HepG2 (cell line): ENCODE results near the gene MYO1E. TPM values are rescaled to one million over a fixed set of nuclear protein-coding genes. Genes with fewer than 3 reads are reported as not detected.
A peak's percentile ranks its signal among the peaks of the same experiment; 100 is the strongest.

ENCODE experiments used
- AFF4 ChIP-seq: sonication (generic); formaldehyde crosslinking; IDR thresholded peaks from 2 replicates; pipeline ENCODE4 v1.4.0; 2020; ENCODE audit warnings: missing genetic modification reagents
- GRHL1 ChIP-seq: sonication (generic); formaldehyde crosslinking; conservative IDR thresholded peaks from 2 replicates; pipeline ENCODE4 v1.8.0; 2022; ENCODE audit warnings: missing genetic modification reagents
- KDM2A ChIP-seq: sonication (generic); formaldehyde crosslinking; IDR thresholded peaks from 2 replicates; pipeline ENCODE4 v1.4.0; 2020; ENCODE audit warnings: low read depth, missing genetic modification reagents, borderline replicate concordance
- SOX6 ChIP-seq, 2 experiments: fragments of 450-650 bp in 1 of 2; sonication (generic) in 1 of 2; formaldehyde crosslinking in 1 of 2; IDR thresholded peaks; 2 replicates each; pipeline versions ENCODE4 v1.4.0 to v1.6.1; 2017 to 2020; ENCODE audit warnings: antibody characterized with exemption in 1 of 2, mild to moderate bottlenecking in 1 of 2, missing genetic modification reagents in 1 of 2
- ZFP91 ChIP-seq: sonication (generic); formaldehyde crosslinking; IDR thresholded peaks from 2 replicates; pipeline ENCODE4 v1.9.0; 2022; ENCODE audit warnings: missing genetic modification reagents, mild to moderate bottlenecking, borderline replicate concordance
- ZMYM3 ChIP-seq: sonication (generic); formaldehyde crosslinking; IDR thresholded peaks from 2 replicates; pipeline ENCODE4 v1.5.1; 2020; ENCODE audit warnings: mild to moderate bottlenecking, missing genetic modification reagents
- ZNF318 ChIP-seq: sonication (generic); formaldehyde crosslinking; IDR thresholded peaks from 2 replicates; pipeline ENCODE4 v1.4.0; 2020; ENCODE audit warnings: mild to moderate bottlenecking, missing genetic modification reagents
- ZNF790 ChIP-seq: sonication (generic); formaldehyde crosslinking; IDR thresholded peaks from 2 replicates; pipeline ENCODE4 v1.8.0; 2022; ENCODE audit warnings: missing genetic modification reagents, mild to moderate bottlenecking, borderline replicate concordance
- polyA plus RNA-seq, 8 experiments: library from polyadenylated mRNA; depleted of rRNA in 3 of 8; stranded (reverse) in 7 of 8; unstranded in 1 of 8; fragments of >200 nt; fragmentation: Illumina TruSeq in 4 of 8; extraction: Trizol in 4 of 8; gene quantifications; 2 replicates each; pipeline versions ENCODE4 v1.2.1 to v1.2.3, GENCODE V29; 2011 to 2016; ENCODE audit warnings: low read depth in 4 of 8, missing spikeins in 1 of 8, mixed read lengths in 1 of 8; ENCODE audit not compliant: insufficient read depth in 1 of 8
- total RNA-seq, 5 experiments: library from RNA; depleted of rRNA; stranded (reverse); fragments of >200 nt; fragmentation: Illumina TruSeq; extraction: Trizol; gene quantifications; 2 replicates each; pipeline ENCODE4 v1.2.3, GENCODE V29; 2016; ENCODE audit warnings: low read depth in 1 of 5
- TF ChIP-seq, protein P1 (sequence below): sonication (generic); formaldehyde crosslinking; conservative IDR thresholded peaks from 2 replicates; pipeline ENCODE4 v1.8.1; 2023; ENCODE audit warnings: missing genetic modification reagents

The MYO1E gene
- total and polyA plus RNA-seq, 2 of the 13 experiments (the other 11 are each of a cell fraction or from before 2014, with no cell fraction given), result 15.7 to 25.1 TPM

DNA sequence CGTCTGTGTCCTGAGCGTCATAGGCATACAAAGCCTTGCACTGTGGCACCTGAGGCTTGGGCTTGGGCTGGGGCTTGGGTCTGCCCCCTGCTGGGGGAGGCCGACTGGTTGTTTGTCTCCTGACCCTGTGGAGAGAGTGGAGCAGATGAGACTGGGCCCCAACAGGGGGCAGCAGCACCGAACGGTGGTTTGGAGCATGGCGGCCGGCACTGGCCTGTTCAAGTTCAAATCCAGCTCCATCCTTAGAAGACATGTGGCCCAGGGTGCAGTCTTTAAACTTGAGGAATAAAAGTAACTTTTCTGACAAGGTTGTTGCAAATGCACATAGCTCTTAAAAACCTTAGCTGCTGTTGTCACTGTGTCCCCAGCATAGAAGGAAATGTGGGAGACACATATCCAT, 234.4 kb downstream of the MYO1E start (continued):
- TF ChIP-seq AFF4, result no peak
- no peak for TF ChIP-seq ZNF790 (CRISPR knock-in tag)
- TF ChIP-seq ZFP91 (CRISPR knock-in tag), result peak; percentile 28; the same call in 1 of the 2 replicates
- TF ChIP-seq ZNF318 (CRISPR knock-in tag), result no peak
- no peak for TF ChIP-seq SOX6 (IDR thresholded peaks at IDR 0.05)
- no peak for TF ChIP-seq SOX6 (CRISPR knock-in tag; IDR thresholded peaks at IDR 0.05)
- TF ChIP-seq GRHL1 (CRISPR knock-in tag), result no peak
- peak; percentile 47; the same call in 1 of the 2 replicates for TF ChIP-seq KDM2A
- TF ChIP-seq, protein P1, sequence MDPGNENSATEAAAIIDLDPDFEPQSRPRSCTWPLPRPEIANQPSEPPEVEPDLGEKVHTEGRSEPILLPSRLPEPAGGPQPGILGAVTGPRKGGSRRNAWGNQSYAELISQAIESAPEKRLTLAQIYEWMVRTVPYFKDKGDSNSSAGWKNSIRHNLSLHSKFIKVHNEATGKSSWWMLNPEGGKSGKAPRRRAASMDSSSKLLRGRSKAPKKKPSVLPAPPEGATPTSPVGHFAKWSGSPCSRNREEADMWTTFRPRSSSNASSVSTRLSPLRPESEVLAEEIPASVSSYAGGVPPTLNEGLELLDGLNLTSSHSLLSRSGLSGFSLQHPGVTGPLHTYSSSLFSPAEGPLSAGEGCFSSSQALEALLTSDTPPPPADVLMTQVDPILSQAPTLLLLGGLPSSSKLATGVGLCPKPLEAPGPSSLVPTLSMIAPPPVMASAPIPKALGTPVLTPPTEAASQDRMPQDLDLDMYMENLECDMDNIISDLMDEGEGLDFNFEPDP (CRISPR knock-in tag), result no peak
- TF ChIP-seq ZMYM3, result no peak
